DMS79 (cell line): ENCODE data around the gene C2orf74.
"Not testable (repeated sequence)": the region's sequence is repeated elsewhere in the genome, so short reads cannot be mapped to it uniquely, and the experiment has no call there.

Experiments used
- DNase-seq: peaks from one replicate; lab custom pipeline; 2025; lab: John Stamatoyannopoulos, UW

C2orf74 gene

GRCh38 chr2:61173116-61173515, 11.1 kb downstream of the C2orf74 start:
- no peak for DNase-seq

GRCh38 chr2:61175036-61175435, 13.0 kb downstream of the C2orf74 start:
- no peak for DNase-seq

- peak; percentile 79 for DNase-seq
Measured at GRCh38 chr2:61176755-61177726, 15.1 kb downstream of the C2orf74 start.

GRCh38 chr2:61177727-61178549, 15.9 kb downstream of the C2orf74 start:
- DNase-seq, result peak; percentile 16

- DNase-seq, result no peak
Measured at GRCh38 chr2:61178603-61179545, 16.9 kb downstream of the C2orf74 start.

- DNase-seq, result no peak
Measured at GRCh38 chr2:61179701-61180639, 18.0 kb downstream of the C2orf74 start.

- no peak for DNase-seq
Measured at GRCh38 chr2:61180686-61181085, 18.7 kb downstream of the C2orf74 start.

- DNase-seq, result no peak
Measured at GRCh38 chr2:61181382-61182058, 19.5 kb downstream of the C2orf74 start.

GRCh38 chr2:61182059-61182383, 20.0 kb downstream of the C2orf74 start:
- DNase-seq, result no peak

- DNase-seq, result no peak
Measured at GRCh38 chr2:61183795-61184194, 21.8 kb downstream of the C2orf74 start.

- DNase-seq, result no peak
Measured at GRCh38 chr2:61184263-61184662, 22.3 kb downstream of the C2orf74 start.

- no peak for DNase-seq
Measured at GRCh38 chr2:61185231-61185728, 23.3 kb downstream of the C2orf74 start.

GRCh38 chr2:61187085-61187484, 25.1 kb downstream of the C2orf74 start:
- DNase-seq, result no peak

GRCh38 chr2:61193670-61194561, 31.9 kb downstream of the C2orf74 start:
- DNase-seq, result no peak

GRCh38 chr2:61194646-61195045, 32.7 kb downstream of the C2orf74 start:
- not testable (repeated sequence) for DNase-seq

- no peak for DNase-seq
Measured at GRCh38 chr2:61196671-61197070, 34.7 kb downstream of the C2orf74 start.

GRCh38 chr2:61205132-61205531, 43.1 kb downstream of the C2orf74 start:
- DNase-seq, result no peak

- no peak for DNase-seq
Measured at GRCh38 chr2:61210332-61210981, 48.5 kb downstream of the C2orf74 start.
